ENCODE measurements around the gene ZBTB18. TPM values are rescaled to one million over a fixed set of nuclear protein-coding genes. Genes with fewer than 3 reads are reported as not detected.

Gene ZBTB18
- total RNA-seq, 2 experiments from 2014 or later: 9.9 to 18.9 TPM

GRCh38 chr1:244010703-244011123, 40.4 kb upstream of the ZBTB18 start:
- Histone ChIP-seq H3K4me3 (ENCODE audit: low read depth, low read length, poor library complexity, severe bottlenecking) (no peak overlapping the region), H4K20me1 (ENCODE audit: insufficient read depth, low read length) (no peaks in the 10 kb centered on the region), H3K9me2 (ENCODE audit: insufficient read depth, low read length) (no peaks in the 10 kb centered on the region), H3K27ac (ENCODE audit: low read depth, low read length, poor library complexity, severe bottlenecking) (no peak overlapping the region), H3K9me3 (ENCODE audit: low read length) (no peaks in the 10 kb centered on the region), H3K4me1 (ENCODE audit: insufficient read depth, low read length, poor library complexity, severe bottlenecking) (no peaks in the 10 kb centered on the region), H2AFZ (ENCODE audit: low read length) (no peak overlapping the region), H3K36me3 (ENCODE audit: insufficient read depth, low read length) (no peaks in the 10 kb centered on the region), H3K4me2 (ENCODE audit: low read length) (no peak overlapping the region), H3K79me2 (ENCODE audit: insufficient read depth, low read depth, low read length) (no peaks in the 10 kb centered on the region)
- CTCF ChIA-PET (ENCODE audit: unreplicated experiment): no interaction called here
- no peak for DNase-seq (ENCODE audit: low spot score)
- POLR2A ChIA-PET: no interaction called here
- TF ChIP-seq EZH2phosphoT487 (IDR thresholded peaks at IDR 0.05; ENCODE audit: borderline replicate concordance, low read depth, low read length) (no peak), CTCF (conservative IDR thresholded peaks at IDR 0.05; ENCODE audit: low read length) (no peak)
- no TSS peak for BruUV-seq (replicated peaks)
- intact Hi-C loops (cut with micrococcal nuclease; ENCODE audit: unreplicated experiment): no loop called here

- ChIA-PET CTCF (ENCODE audit: unreplicated experiment) (no interaction called here), POLR2A (no interaction called here)
- H3K9me3 ChIP-seq (ENCODE audit: low read length): no peaks in the 10 kb centered on the region
- no TSS peak for BruUV-seq (replicated peaks)
- H3K79me2 ChIP-seq (ENCODE audit: insufficient read depth, low read depth, low read length): no peaks in the 10 kb centered on the region
- no peak overlapping the region for H2AFZ ChIP-seq (ENCODE audit: low read length)
- intact Hi-C loops (cut with micrococcal nuclease; ENCODE audit: unreplicated experiment): no loop called here
- TF ChIP-seq CTCF (conservative IDR thresholded peaks at IDR 0.05; ENCODE audit: low read length): no peak
- H3K36me3 ChIP-seq (ENCODE audit: insufficient read depth, low read length): no peaks in the 10 kb centered on the region
- no peak overlapping the region for H3K4me2 ChIP-seq (ENCODE audit: low read length)
- H3K9me2 ChIP-seq (ENCODE audit: insufficient read depth, low read length): no peaks in the 10 kb centered on the region
- H3K4me1 ChIP-seq (ENCODE audit: insufficient read depth, low read length, poor library complexity, severe bottlenecking): no peaks in the 10 kb centered on the region
- H3K4me3 ChIP-seq (ENCODE audit: low read depth, low read length, poor library complexity, severe bottlenecking): no peak overlapping the region
- H3K27ac ChIP-seq (ENCODE audit: low read depth, low read length, poor library complexity, severe bottlenecking): no peak overlapping the region
- DNase-seq (ENCODE audit: low spot score): no peak
- no peaks in the 10 kb centered on the region for H4K20me1 ChIP-seq (ENCODE audit: insufficient read depth, low read length)
Measured at GRCh38 chr1:244011271-244011670, 39.8 kb upstream of the ZBTB18 start.

- Histone ChIP-seq H3K36me3 (ENCODE audit: insufficient read depth, low read length) (no peaks in the 10 kb centered on the region), H4K20me1 (ENCODE audit: insufficient read depth, low read length) (no peaks in the 10 kb centered on the region), H3K4me3 (ENCODE audit: low read depth, low read length, poor library complexity, severe bottlenecking) (no peak overlapping the region), H3K4me2 (ENCODE audit: low read length) (no peak overlapping the region), H3K79me2 (ENCODE audit: insufficient read depth, low read depth, low read length) (no peaks in the 10 kb centered on the region), H3K27ac (ENCODE audit: low read depth, low read length, poor library complexity, severe bottlenecking) (no peak overlapping the region), H3K9me2 (ENCODE audit: insufficient read depth, low read length) (no peaks in the 10 kb centered on the region), H3K4me1 (ENCODE audit: insufficient read depth, low read length, poor library complexity, severe bottlenecking) (no peaks in the 10 kb centered on the region), H3K9me3 (ENCODE audit: low read length) (no peaks in the 10 kb centered on the region), H2AFZ (ENCODE audit: low read length) (no peak overlapping the region)
- DNase-seq (ENCODE audit: low spot score): no peak
- CTCF ChIA-PET (ENCODE audit: unreplicated experiment): no interaction called here
- intact Hi-C loops (cut with micrococcal nuclease; ENCODE audit: unreplicated experiment): no loop called here
- TF ChIP-seq EZH2phosphoT487 (IDR thresholded peaks at IDR 0.05; ENCODE audit: borderline replicate concordance, low read depth, low read length) (no peak), CTCF (conservative IDR thresholded peaks at IDR 0.05; ENCODE audit: low read length) (no peak)
- POLR2A ChIA-PET: no interaction called here
- BruUV-seq (replicated peaks): no TSS peak
Measured at GRCh38 chr1:244011786-244012185, 39.3 kb upstream of the ZBTB18 start.
